Measurements from ENCODE around the gene TTC33.
"Not testable (repeated sequence)": the region's sequence is repeated elsewhere in the genome, so short reads cannot be mapped to it uniquely, and the experiment has no call there.

The TTC33 gene

DNA sequence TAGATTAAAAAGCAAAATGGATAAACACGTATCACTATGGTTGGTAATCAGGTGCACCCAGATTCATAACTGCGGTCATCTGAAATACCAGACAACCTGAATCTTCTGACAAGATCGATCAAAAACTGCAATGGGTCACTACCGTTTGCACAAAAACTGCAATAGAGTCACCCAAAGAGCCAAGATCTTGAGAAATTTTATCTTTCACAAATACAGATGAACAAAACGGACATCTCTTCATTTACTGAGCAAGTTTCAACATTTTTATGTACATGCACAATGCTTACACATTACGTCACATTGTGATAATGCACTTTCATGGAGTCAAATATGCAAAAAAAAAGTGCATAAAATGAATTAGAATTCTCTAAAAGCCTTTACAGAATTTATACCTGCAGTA is 23.8 kb upstream of the TTC33 start:
- DNase-seq, result no peak

- DNase-seq, result no peak
These were observed 22.4 kb upstream of the TTC33 start for GRCh38 chr5:40778133-40778532.

DNA sequence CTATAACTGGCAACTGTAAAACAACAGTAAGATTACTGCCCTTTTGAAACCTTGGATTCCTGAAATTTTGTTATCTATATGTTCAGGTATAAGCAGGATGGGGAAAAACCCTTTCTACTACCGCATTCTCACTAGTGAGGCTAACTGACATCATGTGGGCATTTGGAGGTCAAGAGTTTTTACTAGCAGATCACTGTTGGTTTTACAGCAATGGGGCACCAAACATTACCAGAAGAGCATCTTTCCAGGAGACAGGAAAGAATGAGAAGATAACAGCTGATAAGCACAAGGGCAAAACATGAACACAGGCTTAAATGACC is 20.9 kb upstream of the TTC33 start:
- DNase-seq, result no peak

DNA sequence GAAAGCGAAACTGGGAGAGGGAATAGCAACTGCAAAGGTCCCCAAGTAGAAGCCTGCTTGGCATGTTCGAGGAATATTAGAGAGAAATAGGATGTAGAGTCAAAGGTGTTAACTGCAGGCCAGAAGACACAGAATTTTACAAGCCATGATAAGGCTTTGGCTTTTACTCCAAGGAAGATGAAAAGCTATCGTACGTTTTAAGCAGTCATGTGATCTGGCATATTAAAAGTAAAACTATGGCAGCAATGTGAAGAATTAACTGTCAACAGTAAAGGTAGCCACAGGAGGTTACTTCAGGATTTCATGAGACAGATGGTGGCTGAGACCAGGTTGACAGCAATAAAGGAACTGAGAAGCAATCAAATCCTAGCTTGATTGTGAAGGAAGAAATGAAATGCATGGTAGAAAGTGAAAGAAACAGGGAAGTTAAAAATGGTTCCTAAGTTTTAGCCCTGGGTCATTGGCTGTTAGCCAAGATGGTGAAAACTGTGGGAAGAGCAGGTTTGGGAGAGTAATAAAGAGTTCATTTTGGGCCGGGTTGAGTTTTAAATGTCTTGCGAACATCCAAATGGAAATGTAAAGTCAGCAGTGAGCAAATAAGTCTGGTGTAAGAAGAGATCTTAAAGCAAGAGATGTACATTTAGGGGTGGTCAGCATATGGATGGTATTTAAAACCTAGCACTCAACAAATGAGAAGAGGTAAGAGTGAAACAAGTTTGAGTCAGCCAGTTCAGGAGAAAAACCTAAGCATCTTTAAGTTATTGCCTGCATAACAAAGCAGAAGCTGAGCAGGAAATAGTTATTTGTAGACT is 20.3 kb upstream of the TTC33 start:
- no peak for DNase-seq

DNA sequence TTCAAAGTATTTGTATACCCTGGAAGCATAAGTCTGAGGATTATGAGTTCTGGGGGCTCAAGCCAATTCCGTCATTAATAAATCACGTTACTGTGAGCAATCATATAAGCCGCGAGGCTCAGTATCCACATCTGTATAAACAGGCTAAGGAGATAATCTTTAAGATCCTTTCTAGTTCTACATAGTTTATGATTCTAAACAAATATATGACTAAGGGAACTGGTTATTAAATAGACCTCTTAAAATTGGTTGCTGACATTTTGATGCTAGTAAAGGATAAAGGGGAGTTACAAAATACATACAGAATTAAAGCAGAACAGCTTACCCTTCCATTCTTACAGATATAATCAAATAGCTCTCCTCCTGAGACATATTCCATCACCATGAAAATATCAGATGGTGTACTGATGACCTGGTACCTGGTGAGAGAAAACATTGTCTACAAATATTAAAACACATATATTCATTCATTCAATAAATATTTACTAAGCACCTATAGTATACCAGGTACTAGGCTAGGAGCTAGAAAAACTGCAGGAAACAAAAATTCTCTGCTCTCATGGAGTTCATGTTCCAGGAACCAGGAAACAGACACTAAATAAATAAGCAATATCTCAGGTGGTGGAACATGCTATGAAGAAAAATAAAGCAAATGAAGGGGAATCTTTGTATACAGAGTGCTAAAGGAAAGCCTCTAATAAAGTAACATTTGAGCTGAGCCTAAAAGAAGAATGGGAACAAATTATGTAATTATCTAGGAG is 19.5 kb upstream of the TTC33 start:
- no peak for DNase-seq

DNA sequence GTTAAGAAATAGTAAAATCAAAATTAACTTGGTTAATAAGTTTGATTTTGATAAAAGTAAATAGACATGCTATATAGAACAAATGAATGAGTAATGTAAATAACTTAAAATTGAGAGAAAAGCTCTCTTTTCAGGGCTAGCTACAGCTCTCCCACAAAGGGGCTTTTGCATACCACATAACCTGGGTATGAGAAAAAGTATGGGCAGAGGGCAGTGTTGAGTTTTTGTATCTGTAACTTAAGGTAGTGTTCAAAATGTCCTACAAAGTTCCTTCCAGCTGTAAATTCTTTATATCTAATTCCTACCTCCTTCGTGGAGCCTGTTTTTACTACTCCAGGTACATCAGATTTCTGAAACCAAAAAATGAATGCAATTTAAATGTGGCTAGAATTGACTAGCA is 18.9 kb upstream of the TTC33 start:
- DNase-seq, result no peak

- DNase-seq, result no peak
These were observed 15.0 kb upstream of the TTC33 start for GRCh38 chr5:40770764-40771163.

GRCh38 chr5:40762705-40763104 is 6.9 kb upstream of the TTC33 start:
- DNase-seq, result no peak

DNA sequence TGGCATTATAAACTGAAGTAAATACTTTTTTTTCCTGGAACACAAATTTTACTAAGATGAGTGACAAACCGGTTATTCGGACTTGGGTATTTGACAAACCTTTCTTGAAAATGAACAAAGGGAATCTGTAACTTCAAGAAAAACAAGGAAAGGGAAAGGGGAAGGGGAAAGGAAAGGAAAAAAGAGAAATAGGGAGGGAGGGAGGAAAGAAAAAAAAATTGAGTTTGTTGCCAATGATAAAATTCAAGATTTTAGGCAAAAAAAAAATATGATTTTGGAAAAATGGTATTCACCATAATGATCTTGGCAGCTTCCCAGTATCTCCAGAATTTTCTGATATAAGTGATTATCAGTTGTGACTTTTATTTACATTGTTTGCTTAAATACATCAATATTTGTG is 1.6 kb upstream of the TTC33 start:
- no peak for DNase-seq

GRCh38 chr5:40755093-40755406 is 711 bp downstream of the TTC33 start:
- DNase-seq, result peak; percentile 78 to 85

DNA sequence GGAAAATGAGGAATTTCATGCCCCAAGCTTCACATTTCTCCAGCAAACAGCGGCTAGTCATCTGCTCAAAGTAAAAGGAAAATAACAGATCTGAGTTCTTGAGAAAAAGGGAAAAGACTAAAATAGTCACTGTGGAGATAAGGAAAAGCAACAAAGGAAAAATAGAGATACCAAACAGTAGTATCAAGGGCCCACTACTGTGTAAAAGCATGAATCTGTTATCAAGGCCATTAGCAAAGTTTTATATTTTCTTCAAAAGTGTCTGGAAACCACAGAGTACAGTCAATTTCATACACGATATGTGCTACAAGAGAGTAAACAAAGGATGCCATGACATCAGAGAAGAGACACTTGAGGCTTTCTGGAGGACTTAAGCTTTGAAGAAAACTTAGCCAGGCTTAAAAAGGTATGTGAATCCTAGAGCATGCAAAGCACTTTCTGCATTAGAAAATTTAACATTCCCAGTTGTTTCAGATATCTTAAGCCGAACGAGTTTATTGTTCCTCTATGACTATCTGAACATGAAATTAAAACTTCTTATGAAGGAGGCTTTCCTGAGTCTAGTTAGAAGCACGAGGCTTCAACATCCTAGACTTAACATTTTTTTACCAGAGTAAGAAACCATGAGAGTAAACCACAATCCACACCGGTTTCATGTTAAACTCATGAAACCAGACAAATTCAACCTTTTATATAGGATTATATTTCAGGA is 1.2 kb downstream of the TTC33 start:
- DNase-seq, result peak; percentile 15 to 19

DNA sequence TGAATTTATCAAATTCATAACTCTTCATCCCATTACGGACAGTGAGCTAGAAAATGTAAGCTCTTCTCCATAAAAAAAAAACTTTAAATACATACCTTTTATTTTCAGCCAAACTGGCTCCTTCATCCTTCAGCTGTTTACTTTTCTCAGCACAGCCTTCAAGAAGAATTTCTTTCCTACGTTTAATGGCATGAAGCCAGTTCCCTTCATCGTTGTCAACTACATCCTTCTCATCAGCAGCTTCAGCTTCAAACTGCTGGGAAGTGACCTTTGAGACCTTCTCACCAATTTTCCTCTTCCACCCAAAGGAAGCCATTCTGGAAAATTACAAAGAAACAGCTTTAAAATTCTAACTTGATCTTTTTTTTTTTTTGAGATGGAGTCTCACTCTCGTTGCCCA is 9.1 kb downstream of the TTC33 start:
- no peak for DNase-seq

- no peak for DNase-seq
These were observed 12.0 kb downstream of the TTC33 start for GRCh38 chr5:40743771-40744170.

- DNase-seq, result no peak
These were observed 17.3 kb downstream of the TTC33 start for GRCh38 chr5:40738502-40738901.

GRCh38 chr5:40736103-40736875 is 19.5 kb downstream of the TTC33 start:
- peak; percentile 32 to 56 for DNase-seq

GRCh38 chr5:40735609-40736008 is 20.2 kb downstream of the TTC33 start:
- DNase-seq, result no peak

DNA sequence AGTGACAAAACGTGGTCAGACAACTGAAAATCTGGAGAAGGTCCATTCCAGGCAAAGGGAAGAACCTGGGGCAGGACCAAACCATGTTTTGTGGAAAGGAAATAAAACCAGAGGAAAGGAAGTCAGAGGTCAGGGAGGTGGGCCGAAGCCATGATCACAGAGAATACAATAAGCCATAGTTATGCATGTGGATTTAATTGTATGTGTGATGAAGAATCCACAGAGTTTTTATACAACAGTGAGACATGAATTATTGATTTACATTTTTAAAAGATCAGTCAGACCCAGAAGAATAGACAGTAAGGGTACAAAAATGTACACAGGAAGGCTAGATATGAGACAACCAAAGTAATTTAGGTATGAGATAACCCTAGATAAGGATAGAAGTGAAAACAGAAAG is 20.8 kb downstream of the TTC33 start:
- DNase-seq, result no peak

GRCh38 chr5:40733879-40734563 is 21.7 kb downstream of the TTC33 start:
- DNase-seq, result no peak

DNA sequence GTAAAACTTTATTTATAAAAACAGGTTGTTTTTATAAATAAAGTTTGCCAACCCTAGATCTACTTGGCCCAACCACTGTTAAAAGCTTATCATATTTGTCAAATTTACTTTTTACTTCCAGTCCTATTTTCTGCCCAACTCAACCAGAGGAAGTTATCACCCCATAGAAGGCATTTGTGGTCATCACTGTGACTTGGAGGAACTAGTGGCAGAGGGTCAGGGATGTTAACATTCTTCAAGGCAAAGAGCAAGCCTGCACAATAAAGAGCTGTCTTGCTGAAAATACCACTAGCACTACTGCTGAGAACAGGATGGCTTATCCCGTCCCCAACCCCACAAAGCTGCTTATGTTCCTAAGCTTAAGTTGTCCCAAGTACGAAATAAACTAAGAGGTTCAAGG is 22.3 kb downstream of the TTC33 start:
- DNase-seq, result no peak

DNA sequence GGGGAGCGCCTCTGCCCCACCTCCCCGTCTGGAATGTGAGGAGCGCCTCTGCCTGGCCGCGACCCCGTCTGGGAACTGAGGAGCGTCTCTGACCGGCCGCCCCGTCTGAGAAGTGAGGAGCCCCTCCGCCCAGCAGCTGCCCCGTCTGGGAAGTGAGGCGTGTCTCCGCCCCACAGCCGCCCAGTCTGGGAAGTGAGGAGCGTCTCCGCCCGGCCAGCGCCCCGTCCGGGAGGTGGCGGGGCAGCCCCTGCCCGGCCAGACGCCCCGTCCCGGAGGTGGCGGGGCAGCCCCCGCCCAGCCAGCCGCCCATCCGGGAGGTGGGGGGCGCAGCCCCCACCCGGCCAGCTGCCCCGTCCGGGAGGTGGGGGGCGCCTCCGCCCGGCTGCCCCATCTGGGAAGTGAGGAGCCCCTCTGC is 33.3 kb downstream of the TTC33 start:
- DNase-seq, result not testable (repeated sequence)

- DNase-seq, result no peak
These were observed 35.7 kb downstream of the TTC33 start for GRCh38 chr5:40720069-40720468.

GRCh38 chr5:40717281-40717680 is 38.5 kb downstream of the TTC33 start:
- no peak for DNase-seq

DNA sequence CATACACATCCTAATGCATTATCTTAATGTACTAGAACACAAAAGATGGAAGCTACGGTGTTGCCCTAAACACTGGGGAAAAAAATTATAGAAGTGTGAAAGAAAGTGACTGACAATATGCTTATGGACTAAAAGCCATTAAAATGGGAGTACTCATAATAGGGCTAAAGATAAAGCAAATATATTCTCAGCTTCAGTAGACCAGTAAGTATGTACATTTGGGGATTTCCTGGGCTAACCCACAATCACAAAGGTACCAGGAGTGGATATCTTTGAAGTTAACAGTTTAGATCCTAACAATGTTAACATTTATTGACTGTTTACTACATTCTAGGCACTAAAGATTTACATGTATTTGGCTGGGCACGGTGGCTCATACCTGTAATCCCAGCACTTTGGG is 39.2 kb downstream of the TTC33 start:
- no peak for DNase-seq
